HEK293 (cell line): ENCODE results near the gene ENDOG.

ENCODE experiments used
- BCL11A ChIP-seq: fragments of 450-650 bp; formaldehyde crosslinking; IDR thresholded peaks from 2 replicates; pipeline ENCODE4 v1.5.1; 2016; ENCODE audit warnings: low read depth, missing biosample characterization, missing genetic modification characterization
- GLI4 ChIP-seq: fragments of 450-650 bp; formaldehyde crosslinking; IDR thresholded peaks from 2 replicates; pipeline ENCODE4 v1.5.1; 2016; ENCODE audit warnings: missing biosample characterization, missing genetic modification characterization
- IKZF3 ChIP-seq: fragments of 450-650 bp; IDR thresholded peaks from 2 replicates; pipeline ENCODE4 v1.5.0; 2018; ENCODE audit warnings: missing biosample characterization, mild to moderate bottlenecking, missing genetic modification characterization, moderate library complexity
- KLF7 ChIP-seq: fragments of 450-650 bp; formaldehyde crosslinking; IDR thresholded peaks from 2 replicates; pipeline ENCODE4 v1.5.1; 2016; ENCODE audit warnings: missing biosample characterization, missing genetic modification characterization, borderline replicate concordance
- PRDM10 ChIP-seq: fragments of 450-650 bp; formaldehyde crosslinking; IDR thresholded peaks from 2 replicates; pipeline ENCODE4 v1.5.1; 2016; ENCODE audit warnings: missing biosample characterization, missing genetic modification characterization
- SCRT2 ChIP-seq: fragments of 450-650 bp; formaldehyde crosslinking; IDR thresholded peaks from 2 replicates; pipeline ENCODE4 v1.5.1; 2016; ENCODE audit warnings: missing biosample characterization, missing genetic modification characterization
- TRIM28 ChIP-seq: IDR thresholded peaks from 2 replicates; pipeline ENCODE4 v1.6.1; 2011; ENCODE audit warnings: low read length, control low read depth, borderline replicate concordance
- WT1 ChIP-seq: fragments of 450-650 bp; formaldehyde crosslinking; IDR thresholded peaks from 2 replicates; pipeline ENCODE4 v1.5.1; 2016; ENCODE audit warnings: missing biosample characterization, missing genetic modification characterization
- ZBTB44 ChIP-seq: fragments of 450-650 bp; IDR thresholded peaks from 2 replicates; pipeline ENCODE4 v1.5.1; 2018; ENCODE audit warnings: missing biosample characterization, mild to moderate bottlenecking, missing genetic modification characterization
- ZBTB6 ChIP-seq: fragments of 450-650 bp; formaldehyde crosslinking; IDR thresholded peaks from 2 replicates; pipeline ENCODE4 v1.5.1; 2017; ENCODE audit warnings: missing biosample characterization, missing genetic modification characterization
- ZEB2 ChIP-seq: fragments of 450-650 bp; formaldehyde crosslinking; IDR thresholded peaks from 2 replicates; pipeline ENCODE4 v1.5.1; 2016; ENCODE audit warnings: missing biosample characterization, missing genetic modification characterization
- ZFHX2 ChIP-seq: fragments of 450-650 bp; formaldehyde crosslinking; conservative IDR thresholded peaks from 2 replicates; pipeline ENCODE4 v1.5.1; 2016; ENCODE audit warnings: missing biosample characterization, missing genetic modification characterization
- ZIC2 ChIP-seq: fragments of 450-650 bp; formaldehyde crosslinking; IDR thresholded peaks from 2 replicates; pipeline ENCODE4 v1.5.1; 2016; ENCODE audit warnings: missing biosample characterization, missing genetic modification characterization
- ZNF214 ChIP-seq: fragments of 450-650 bp; formaldehyde crosslinking; IDR thresholded peaks from 2 replicates; pipeline ENCODE4 v1.5.1; 2017; ENCODE audit warnings: missing biosample characterization, mild to moderate bottlenecking, missing genetic modification characterization, borderline replicate concordance
- ZNF239 ChIP-seq: fragments of 450-650 bp; formaldehyde crosslinking; IDR thresholded peaks from 2 replicates; pipeline ENCODE4 v1.5.1; 2016; ENCODE audit warnings: missing biosample characterization, missing genetic modification characterization
- ZNF26 ChIP-seq: fragments of 450-650 bp; formaldehyde crosslinking; IDR thresholded peaks from 2 replicates; pipeline ENCODE4 v1.5.1; 2016; ENCODE audit warnings: missing biosample characterization, missing genetic modification characterization
- ZNF324 ChIP-seq: fragments of 450-650 bp; formaldehyde crosslinking; IDR thresholded peaks from 2 replicates; pipeline ENCODE4 v1.5.1; 2016; ENCODE audit warnings: missing biosample characterization, missing genetic modification characterization
- ZNF366 ChIP-seq: fragments of 450-650 bp; formaldehyde crosslinking; conservative IDR thresholded peaks from 2 replicates; pipeline ENCODE4 v1.5.1; 2016; ENCODE audit warnings: missing biosample characterization, missing genetic modification characterization
- ZNF488 ChIP-seq: fragments of 450-650 bp; formaldehyde crosslinking; IDR thresholded peaks from 2 replicates; pipeline ENCODE4 v1.5.1; 2016; ENCODE audit warnings: missing biosample characterization, missing genetic modification characterization
- ZNF510 ChIP-seq: fragments of 450-650 bp; formaldehyde crosslinking; IDR thresholded peaks from 2 replicates; pipeline ENCODE4 v1.5.1; 2018; ENCODE audit warnings: mild to moderate bottlenecking, missing genetic modification characterization, missing biosample characterization; ENCODE audit not compliant: insufficient replicate concordance
- ZNF521 ChIP-seq: fragments of 450-650 bp; formaldehyde crosslinking; IDR thresholded peaks from 2 replicates; pipeline ENCODE4 v1.5.1; 2017; ENCODE audit warnings: missing biosample characterization, mild to moderate bottlenecking, missing genetic modification characterization
- ZNF585B ChIP-seq: fragments of 450-650 bp; formaldehyde crosslinking; IDR thresholded peaks from 2 replicates; pipeline ENCODE4 v1.5.1; 2016; ENCODE audit warnings: missing biosample characterization, missing genetic modification characterization
- ZNF645 ChIP-seq: fragments of 450-650 bp; formaldehyde crosslinking; IDR thresholded peaks from 2 replicates; pipeline ENCODE4; 2016; ENCODE audit warnings: missing biosample characterization, missing genetic modification characterization
- ZNF704 ChIP-seq: fragments of 450-650 bp; formaldehyde crosslinking; IDR thresholded peaks from 2 replicates; pipeline ENCODE4 v1.5.1; 2016; ENCODE audit warnings: missing biosample characterization, missing genetic modification characterization
- ZNF747 ChIP-seq: fragments of 450-650 bp; formaldehyde crosslinking; IDR thresholded peaks from 2 replicates; pipeline ENCODE4 v1.5.1; 2016; ENCODE audit warnings: missing biosample characterization, missing genetic modification characterization
- ZNF785 ChIP-seq: fragments of 450-650 bp; formaldehyde crosslinking; IDR thresholded peaks from 2 replicates; pipeline ENCODE4 v1.5.1; 2016; ENCODE audit warnings: missing biosample characterization, missing genetic modification characterization
- ZNF843 ChIP-seq: fragments of 450-650 bp; formaldehyde crosslinking; IDR thresholded peaks from 2 replicates; pipeline ENCODE4 v1.5.1; 2016; ENCODE audit warnings: missing biosample characterization, missing genetic modification characterization

Gene ENDOG

GRCh38 chr9:128771745-128772519, 46.4 kb upstream of the ENDOG start, which contains the start of gene ZER1 (continued):
- no peak for TF ChIP-seq ZNF214 (tag by site-specific recombination)
- no peak for TF ChIP-seq ZNF521 (tag by site-specific recombination)
- TF ChIP-seq ZNF747 (tag by site-specific recombination): no peak
- TF ChIP-seq ZBTB44: peak; percentile 57; the same call in 1 of the 2 replicates
- TF ChIP-seq ZNF585B (tag by site-specific recombination): no peak
- TF ChIP-seq ZNF26: no peak
- TF ChIP-seq SCRT2 (tag by site-specific recombination): peak; percentile 99
- 0 out of 2 replicates have a peak, but pooled peaks have one; percentile 39 for TF ChIP-seq ZNF704 (tag by site-specific recombination)
- TF ChIP-seq ZNF785 (tag by site-specific recombination): peak; percentile 83; the same call in 1 of the 2 replicates
- peak; percentile 65 for TF ChIP-seq IKZF3 (tag by site-specific recombination)
- TF ChIP-seq TRIM28: no peak
- peak; percentile 28; the same call in 1 of the 2 replicates for TF ChIP-seq ZBTB6
- TF ChIP-seq ZNF510 (tag by site-specific recombination): no peak
- TF ChIP-seq ZNF488: no peak
- peak; percentile 70; the same call in 1 of the 2 replicates for TF ChIP-seq GLI4 (tag by site-specific recombination)
- peak; percentile 64; the same call in 1 of the 2 replicates for TF ChIP-seq ZNF239 (tag by site-specific recombination)
- TF ChIP-seq ZNF366 (tag by site-specific recombination): no peak
- TF ChIP-seq KLF7 (tag by site-specific recombination): peak; percentile 95
- no peak for TF ChIP-seq ZNF645 (tag by site-specific recombination)
- TF ChIP-seq PRDM10 (tag by site-specific recombination): peak; percentile 64
- TF ChIP-seq BCL11A (tag by site-specific recombination): no peak
- TF ChIP-seq ZEB2 (tag by site-specific recombination): peak; percentile 96
- peak; percentile 74 for TF ChIP-seq ZFHX2 (tag by site-specific recombination)
- TF ChIP-seq ZNF843: peak; percentile 58
- no peak; the same call in 1 of the 2 replicates for TF ChIP-seq WT1
- peak; percentile 94 for TF ChIP-seq ZNF324
- TF ChIP-seq ZIC2 (tag by site-specific recombination): peak; percentile 57
